AG04450 (cell line): ENCODE results near the gene LONP1. TPM values are rescaled to one million over a fixed set of nuclear protein-coding genes. Genes with fewer than 3 reads are reported as not detected.
"Not testable (repeated sequence)": the region's sequence is repeated elsewhere in the genome, so short reads cannot be mapped to it uniquely, and the experiment has no call there.

Experiments used
- CTCF ChIA-PET: fragments of 300-600, 350-600 bp; formaldehyde crosslinking; extraction: SDS; loops from one replicate; lab custom pipeline; 2022; ENCODE audit warnings: antibody characterized with exemption, inconsistent platforms; lab: Charles Lee
- POLR2A ChIA-PET: fragments of 350-600 bp; formaldehyde crosslinking; extraction: SDS; loops from one replicate; lab custom pipeline; 2021; ENCODE audit warnings: antibody characterized with exemption, inconsistent platforms; lab: Yijun Ruan, JAX
- DNase-seq: peaks from one replicate; pipeline ENCODE4 v3.0.0-alpha.2; 2011; ENCODE audit warnings: low read depth, low spot score
- H3K27ac ChIP-seq: one replicate; pipeline ENCODE4 v1.5.1; 2012; ENCODE audit warnings: low read depth, low read length, control low read depth
- H3K27me3 ChIP-seq: one replicate; pipeline ENCODE4 v1.6.0; 2012; ENCODE audit warnings: low read length; ENCODE audit not compliant: control insufficient read depth, insufficient read depth
- H3K4me3 ChIP-seq: 2 replicates; pipeline ENCODE4 v1.5.1; 2011; ENCODE audit warnings: mild to moderate bottlenecking, low read depth, low read length, control low read depth
- H3K9me3 ChIP-seq: 2 replicates; pipeline ENCODE4 v1.5.1; 2012; ENCODE audit warnings: low read length; ENCODE audit not compliant: control insufficient read depth, insufficient read depth
- polyA plus RNA-seq: library from polyadenylated mRNA; depleted of rRNA; stranded (reverse); fragments of >200 nt; gene quantifications from 2 replicates; pipeline ENCODE4 v1.2.3, GENCODE V29; 2011
- TF ChIP-seq, protein P1 (sequence below): IDR thresholded peaks from 2 replicates; pipeline ENCODE4 v1.5.1; 2011; ENCODE audit warnings: low read depth, low read length, control low read depth, inconsistent platforms

The LONP1 gene
- polyA plus RNA-seq, 1 experiment: 37.8 TPM

DNA sequence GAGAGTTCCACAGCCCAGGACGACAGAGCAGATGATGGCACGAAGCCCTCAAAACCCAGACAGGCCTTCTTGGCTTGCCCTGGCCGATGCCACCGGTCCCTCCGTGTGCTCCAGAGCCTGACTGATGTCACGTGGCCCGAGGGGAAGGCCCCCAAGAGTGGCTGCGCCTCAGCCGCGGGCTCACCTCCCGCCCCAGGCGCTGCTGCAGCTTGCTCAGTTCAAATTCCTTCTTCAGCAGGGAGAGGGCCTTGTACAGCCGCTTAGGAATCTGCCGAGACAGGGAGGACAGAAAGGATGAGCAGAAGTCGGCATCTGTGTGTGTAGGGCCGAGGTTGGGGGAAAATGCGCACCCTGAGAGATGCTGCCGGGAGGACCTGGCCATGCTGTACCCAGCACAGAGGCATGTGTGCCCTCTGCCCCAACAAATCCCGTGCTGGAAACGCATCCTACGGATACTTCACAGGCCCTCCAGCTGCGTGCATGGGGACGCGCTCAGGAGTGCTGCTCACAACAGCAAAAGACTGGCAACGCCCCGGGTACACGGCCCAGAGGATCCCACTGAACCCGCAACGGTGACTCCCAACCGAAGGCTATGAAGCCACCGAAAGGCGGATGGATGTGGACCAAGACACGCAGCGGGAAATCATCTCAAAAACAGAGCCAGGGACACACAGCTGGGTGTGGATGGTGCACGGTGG, 12.9 kb downstream of the LONP1 start:
- ChIA-PET CTCF (no interaction called here), POLR2A (interaction anchor here (0.6 kb wide), 1 partner anchor 8 kb away, joined by 12 read pairs; no protein-coding TSS in a partner anchor)
- TF ChIP-seq, protein P1, sequence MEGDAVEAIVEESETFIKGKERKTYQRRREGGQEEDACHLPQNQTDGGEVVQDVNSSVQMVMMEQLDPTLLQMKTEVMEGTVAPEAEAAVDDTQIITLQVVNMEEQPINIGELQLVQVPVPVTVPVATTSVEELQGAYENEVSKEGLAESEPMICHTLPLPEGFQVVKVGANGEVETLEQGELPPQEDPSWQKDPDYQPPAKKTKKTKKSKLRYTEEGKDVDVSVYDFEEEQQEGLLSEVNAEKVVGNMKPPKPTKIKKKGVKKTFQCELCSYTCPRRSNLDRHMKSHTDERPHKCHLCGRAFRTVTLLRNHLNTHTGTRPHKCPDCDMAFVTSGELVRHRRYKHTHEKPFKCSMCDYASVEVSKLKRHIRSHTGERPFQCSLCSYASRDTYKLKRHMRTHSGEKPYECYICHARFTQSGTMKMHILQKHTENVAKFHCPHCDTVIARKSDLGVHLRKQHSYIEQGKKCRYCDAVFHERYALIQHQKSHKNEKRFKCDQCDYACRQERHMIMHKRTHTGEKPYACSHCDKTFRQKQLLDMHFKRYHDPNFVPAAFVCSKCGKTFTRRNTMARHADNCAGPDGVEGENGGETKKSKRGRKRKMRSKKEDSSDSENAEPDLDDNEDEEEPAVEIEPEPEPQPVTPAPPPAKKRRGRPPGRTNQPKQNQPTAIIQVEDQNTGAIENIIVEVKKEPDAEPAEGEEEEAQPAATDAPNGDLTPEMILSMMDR: no peak
- no peaks in the 10 kb centered on the region; the same call in 1 of the 2 replicates for H3K9me3 ChIP-seq
- no peak overlapping the region for H3K27ac ChIP-seq
- no peak for DNase-seq
- no peak overlapping the region for H3K4me3 ChIP-seq
- H3K27me3 ChIP-seq: no peaks in the 10 kb centered on the region

DNA sequence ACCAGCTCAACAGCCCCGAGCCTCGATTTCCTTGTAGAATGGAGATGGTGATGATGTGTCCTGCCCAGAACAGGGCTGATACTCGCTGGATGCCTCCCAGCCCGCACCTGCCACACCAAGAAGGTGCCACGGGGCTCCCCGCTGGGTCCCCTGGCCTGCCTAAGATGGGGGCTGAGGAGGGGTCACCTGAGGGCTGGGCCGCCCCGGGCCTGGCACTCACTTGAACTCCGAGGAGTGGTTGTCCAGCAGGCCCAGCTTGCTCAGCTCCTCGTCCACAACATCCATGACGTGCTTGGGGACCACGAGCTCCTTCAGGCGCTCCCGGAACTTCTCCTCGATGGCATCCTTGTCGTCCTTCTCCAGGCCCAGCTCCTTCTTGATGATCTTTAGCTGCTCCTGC, 14.4 kb downstream of the LONP1 start:
- CTCF ChIA-PET: interaction anchor here (1.0 to 1.4 kb wide), 2 partner anchors 15 to 18 kb away, joined by 3 read pairs; no protein-coding TSS in a partner anchor

DNA sequence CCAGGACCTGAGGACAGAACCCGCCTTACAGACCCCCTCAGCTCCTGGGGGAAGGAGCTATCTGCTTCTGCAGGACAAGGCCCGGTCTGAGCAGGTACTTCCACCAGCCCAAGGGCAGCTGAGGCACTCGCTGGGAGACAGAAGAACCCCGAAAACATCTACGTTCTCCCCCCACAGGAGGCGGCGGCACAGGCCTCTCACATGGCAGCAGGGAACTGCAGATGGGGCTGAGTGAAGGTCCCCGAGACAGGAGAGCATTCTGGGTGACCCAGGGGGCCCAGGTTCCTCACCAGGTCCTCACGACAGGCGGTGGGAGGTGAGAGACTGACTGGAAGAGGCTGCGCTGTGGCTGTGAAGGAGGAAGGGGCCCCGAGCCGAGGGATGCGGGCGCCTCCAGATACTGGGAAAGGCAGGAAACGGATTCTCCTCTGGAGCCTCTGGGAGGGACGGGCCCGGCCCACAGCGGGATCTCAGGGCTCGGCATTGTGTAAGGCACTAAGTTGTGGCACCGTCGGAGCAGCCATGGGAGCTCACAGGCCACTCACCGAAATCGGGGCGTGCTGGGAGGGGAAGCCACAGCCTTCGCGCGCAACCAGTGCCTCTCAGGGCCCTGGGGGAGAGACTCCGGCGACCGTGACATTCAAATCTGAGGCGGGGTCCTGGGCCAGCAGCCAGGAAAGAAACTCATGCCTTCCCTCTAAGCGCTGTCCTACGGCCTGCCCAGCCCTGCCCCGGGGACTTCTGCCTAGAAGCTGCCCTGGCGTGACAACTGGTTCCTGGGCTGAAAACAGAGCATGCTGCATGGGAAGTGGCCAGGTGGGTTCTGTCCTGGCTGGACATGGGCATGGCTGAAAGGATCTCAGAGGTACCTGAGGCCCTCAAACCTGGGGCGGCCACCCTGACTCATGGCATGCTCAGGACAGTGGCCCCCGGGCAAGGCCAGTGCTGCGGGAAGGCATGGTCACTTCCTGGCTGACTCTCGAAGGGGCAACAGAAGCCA, 15.8 kb downstream of the LONP1 start:
- Histone ChIP-seq H3K4me3 (no peak overlapping the region), H3K27me3 (no peaks in the 10 kb centered on the region), H3K9me3 (peaks cover 3% of the 10 kb centered on the region; the same call in 1 of the 2 replicates), H3K27ac (no peak overlapping the region)
- DNase-seq: no peak
- TF ChIP-seq, protein P1: no peak
- POLR2A ChIA-PET: interaction anchor here (1.3 kb wide), 1 partner anchor 14 kb away, joined by 3 read pairs; the partner anchor contains the start of gene RPL36
- CTCF ChIA-PET: interaction anchor here (1.4 kb wide), 1 partner anchor 17 kb away, joined by 3 read pairs; no protein-coding TSS in a partner anchor

More for the DNA sequence above, 14.4 kb downstream of the LONP1 start:
- H3K27me3 ChIP-seq: no peaks in the 10 kb centered on the region
- no peak overlapping the region for H3K27ac ChIP-seq
- POLR2A ChIA-PET: interaction anchor here (1.3 kb wide), 1 partner anchor 16 kb away, joined by 3 read pairs; the partner anchor contains the start of gene RPL36
- no peak overlapping the region for H3K4me3 ChIP-seq
- H3K9me3 ChIP-seq: peaks cover 3% of the 10 kb centered on the region; the same call in 1 of the 2 replicates
- TF ChIP-seq, protein P1: no peak
- no peak for DNase-seq

DNA sequence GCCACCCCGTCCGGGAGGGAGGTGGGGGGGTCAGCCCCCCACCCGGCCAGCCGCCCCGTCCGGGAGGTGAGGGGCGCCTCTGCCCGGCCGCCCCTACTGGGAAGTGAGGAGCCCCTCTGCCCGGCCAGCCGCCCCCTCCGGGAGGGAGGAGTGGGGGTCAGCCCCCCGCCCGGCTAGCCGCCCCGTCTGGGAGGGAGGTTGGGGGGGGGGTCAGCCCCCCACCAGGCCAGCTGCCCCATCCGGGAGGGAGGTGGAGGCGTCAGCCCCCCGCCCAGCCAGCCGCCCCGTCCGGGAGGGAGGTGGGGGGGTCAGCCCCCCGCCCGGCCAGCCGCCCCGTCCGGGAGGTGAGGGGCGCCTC, 17.9 kb downstream of the LONP1 start:
- H3K4me3 ChIP-seq, H3K9me3 ChIP-seq, H3K27me3 ChIP-seq, DNase-seq, POLR2A ChIA-PET, CTCF ChIA-PET, H3K27ac ChIP-seq: not testable (repeated sequence)

DNA sequence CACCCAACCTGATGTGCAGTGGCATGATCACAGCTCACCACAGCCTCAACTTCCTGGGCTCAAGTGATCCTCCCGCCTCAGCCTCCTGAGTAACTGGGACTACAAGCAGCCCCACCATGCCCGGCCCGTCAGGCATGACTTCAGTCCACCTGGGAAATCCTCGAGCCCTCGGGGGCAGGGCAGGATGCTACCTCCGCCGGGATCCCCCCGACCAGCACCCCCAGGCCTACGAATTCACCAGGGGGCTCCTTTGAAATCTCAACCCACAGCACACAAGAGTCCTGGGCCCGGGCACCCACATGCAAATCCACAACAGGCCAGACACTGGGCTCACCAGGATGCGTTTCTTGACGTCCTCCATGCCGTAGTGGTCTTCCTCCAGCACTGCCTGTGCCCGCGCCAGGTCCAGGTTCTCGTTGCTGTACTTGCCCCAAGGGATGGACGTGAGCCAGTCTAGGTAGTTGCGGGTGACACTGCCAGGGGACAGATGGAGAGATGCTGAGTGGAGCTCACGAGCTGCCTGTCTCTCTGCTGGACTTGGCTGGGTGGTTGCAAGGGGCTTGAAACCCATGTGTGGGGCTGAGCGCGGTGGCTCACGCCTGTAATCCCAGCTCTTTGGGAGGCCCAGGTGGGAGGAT, 19.4 kb downstream of the LONP1 start:
- CTCF ChIA-PET: interaction anchor here (1.0 kb wide), 1 partner anchor 13 kb away, joined by 3 read pairs; no protein-coding TSS in a partner anchor

More for the DNA sequence above, 19.4 kb downstream of the LONP1 start:
- TF ChIP-seq, protein P1: no peak
- POLR2A ChIA-PET: interaction anchor here (1.0 to 1.2 kb wide), 2 partner anchors 11 to 19 kb away, joined by 3 read pairs; partner anchors contain the start of genes CATSPERD, LONP1 and RPL36
- peaks cover 3% of the 10 kb centered on the region; the same call in 1 of the 2 replicates for H3K9me3 ChIP-seq
- no peak for DNase-seq
- H3K4me3 ChIP-seq: no peak overlapping the region
- no peaks in the 10 kb centered on the region for H3K27me3 ChIP-seq
- H3K27ac ChIP-seq: no peak overlapping the region
